CMK (cell line): ENCODE results near the gene TRIM5.
"Not testable (repeated sequence)": the region's sequence is repeated elsewhere in the genome, so short reads cannot be mapped to it uniquely, and the experiment has no call there.

ENCODE experiments used
- DNase-seq: peaks from one replicate; pipeline ENCODE4 v3.0.0-alpha.2; 2010; ENCODE audit warnings: low read depth

The TRIM5 gene

DNA sequence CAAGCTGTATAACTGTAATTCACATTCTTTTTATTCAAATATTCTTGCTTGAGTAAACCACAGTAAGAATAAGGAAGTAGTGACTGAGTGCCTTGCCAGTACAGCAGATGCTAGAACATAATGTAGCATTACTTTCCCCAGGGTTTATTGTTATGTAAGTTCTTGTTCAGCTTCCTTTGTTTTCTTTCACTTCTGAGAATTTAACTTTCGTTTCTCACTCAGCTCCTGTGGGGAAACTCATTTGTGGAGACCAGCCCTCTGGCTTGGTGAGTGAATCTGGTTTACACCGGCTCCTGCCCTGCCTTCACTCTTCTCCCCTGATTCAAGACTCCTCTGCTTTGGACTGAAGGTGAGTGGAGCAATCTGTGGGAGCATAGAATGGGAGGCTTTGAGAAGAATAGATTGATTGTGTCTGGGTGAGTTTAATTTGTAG is 4.7 kb upstream of the TRIM5 start, which contains the start of gene TRIM22:
TRIM22 (plus strand) TSS at position 240 of the 433 bp plus-strand sequence. CDS start 6,443 bp downstream, outside the sequence.
- no peak for DNase-seq

DNA sequence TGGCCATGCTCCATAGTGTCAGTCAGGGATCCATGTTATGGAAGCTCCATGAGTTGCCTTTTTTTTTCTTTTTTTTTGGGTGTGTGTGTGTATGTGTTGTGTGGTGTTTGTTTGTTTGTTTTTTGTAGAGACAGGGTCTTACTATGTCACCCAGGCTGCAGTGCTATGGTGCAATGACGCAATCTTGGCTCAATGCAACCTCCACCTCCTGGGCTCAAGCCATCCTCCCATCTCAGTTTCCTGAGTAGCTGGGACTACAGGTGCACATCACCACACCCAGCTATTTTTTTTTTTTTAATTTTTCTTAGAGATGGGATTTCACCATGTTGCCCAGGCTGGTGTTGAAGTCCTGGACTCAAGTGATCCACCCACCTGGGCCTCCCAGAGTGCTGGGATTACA is 3.6 kb upstream of the TRIM5 start:
- DNase-seq = no peak

DNA sequence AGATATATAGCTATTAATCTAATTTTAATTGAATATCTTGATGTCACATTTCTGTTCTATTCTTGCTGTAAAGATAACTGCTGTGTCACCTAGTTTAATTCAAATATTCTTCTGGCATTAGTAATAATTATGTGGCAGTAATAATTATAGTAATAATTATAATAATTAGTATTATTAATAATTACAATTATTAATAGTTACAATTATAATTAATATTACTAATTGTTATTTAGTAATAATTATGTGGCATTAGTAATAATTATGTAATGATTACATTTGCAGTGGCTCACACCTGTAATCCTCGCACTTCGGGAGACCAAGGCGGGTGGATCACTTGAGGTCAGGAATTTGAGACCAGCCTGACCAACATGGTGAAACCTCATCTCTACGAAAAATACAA is 1.6 kb upstream of the TRIM5 start:
- no peak for DNase-seq

DNA sequence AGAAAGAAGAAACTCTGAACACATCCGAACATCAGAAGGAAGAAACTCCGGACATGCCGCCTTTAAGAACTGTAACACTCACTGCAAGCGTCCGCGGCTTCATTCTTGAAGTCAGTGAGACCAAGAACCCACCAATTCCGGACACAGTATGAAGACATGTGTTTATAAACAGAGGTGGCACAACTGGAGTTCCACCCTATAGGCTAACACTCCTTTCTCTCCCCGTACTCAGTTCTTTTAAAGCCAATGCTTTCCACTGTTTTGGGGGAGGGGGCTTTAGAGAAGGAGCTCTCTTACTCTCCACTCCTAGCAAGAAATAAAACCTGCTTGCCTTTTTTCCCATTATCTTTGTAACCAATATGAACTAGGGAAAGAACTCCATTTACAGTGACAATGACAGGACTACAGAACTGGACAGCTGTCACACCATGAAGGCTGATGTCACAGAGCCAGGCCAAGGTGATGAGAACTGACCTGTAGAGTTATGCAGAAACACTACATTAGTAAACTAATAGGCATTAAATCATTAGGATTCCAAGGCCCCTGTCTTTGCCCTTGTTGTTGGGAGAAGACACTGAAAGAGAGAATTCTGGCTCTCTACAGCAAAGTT is 733 bp downstream of the TRIM5 start:
- no peak for DNase-seq

DNA sequence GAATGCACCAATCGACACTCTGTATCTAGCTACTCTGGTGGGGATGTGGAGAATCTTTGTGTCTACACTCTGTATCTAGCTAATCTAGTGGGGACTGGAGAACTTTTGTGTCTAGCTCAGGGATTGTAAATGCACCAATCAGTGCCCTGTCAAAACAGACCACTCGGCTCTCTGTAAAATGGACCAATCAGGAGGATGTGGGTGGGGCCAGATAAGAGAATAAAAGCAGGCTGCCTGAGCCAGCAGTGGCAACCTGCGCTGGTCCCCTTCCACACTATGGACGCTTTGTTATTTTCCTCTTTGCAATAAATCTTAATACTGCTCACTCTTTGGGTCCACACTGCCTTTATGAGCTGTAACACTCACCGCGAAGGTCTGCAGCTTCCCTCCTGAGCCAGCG is 1.3 kb downstream of the TRIM5 start:
- not testable (repeated sequence) for DNase-seq

DNA sequence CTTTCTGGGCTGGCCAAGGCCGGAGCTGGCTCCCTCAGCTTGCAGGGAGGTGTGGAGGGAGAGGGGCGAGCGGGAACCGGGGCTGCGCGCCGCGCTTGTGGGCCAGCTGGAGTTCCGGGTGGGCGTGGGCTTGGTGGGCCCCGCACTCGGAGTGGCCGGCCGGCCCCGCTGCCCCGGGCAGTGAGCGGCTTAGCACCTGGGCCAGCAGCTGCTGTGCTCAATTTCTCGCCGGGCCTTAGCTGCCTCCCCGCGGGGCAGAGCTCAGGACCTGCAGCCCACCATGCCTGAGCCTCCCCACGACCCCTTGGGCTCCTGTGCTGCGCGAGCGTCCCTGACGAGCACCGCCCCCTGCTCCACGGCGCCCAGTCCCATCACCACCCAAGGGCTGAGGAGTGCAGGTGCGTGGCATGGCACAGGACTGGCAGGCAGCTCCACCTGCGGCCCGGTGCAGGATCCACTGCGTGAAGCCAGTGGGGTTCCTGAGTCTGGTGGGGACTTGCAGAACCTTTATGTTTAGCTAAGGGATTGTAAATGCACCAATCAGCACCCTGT is 1.9 kb downstream of the TRIM5 start:
- DNase-seq = not testable (repeated sequence)

DNA sequence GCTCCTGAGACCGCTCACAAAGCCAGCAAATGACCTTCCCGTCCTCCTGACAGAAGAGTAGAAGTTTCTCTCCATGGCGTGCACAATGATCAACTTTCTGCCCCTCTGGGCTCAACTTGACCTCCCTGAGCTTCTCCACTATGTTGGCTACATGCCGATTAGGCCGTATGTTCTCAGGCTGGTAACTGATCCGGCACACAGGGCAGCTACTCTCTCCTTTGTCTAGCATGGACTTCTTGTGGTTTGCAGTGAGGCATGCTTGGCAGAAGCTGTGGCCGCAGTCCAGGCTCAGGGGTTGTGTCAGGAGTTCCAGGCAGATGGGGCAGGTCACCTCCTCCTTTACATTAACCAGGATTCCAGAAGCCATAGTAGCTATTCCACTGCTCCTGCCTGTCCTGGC is 5.1 kb downstream of the TRIM5 start:
- no peak for DNase-seq

DNA sequence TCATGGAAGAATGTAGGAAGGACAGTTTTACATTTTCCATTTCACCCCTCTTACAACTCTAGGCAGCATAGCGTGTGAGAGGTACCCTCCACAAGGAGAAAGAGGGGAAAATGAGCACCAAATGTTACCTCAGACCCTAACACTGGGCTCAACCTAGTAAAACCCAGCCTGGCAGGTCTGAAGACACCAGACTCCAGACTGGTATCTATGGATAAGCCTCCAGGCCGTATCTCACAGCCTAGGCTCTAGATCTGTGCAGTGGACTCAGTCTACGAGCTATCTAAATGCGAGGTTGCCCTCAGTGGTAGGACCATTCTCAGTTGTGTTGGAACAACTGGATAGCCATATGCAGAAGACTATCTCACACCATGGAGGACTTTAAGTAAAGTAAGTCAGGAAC is 10.5 kb downstream of the TRIM5 start:
- DNase-seq = no peak

DNA sequence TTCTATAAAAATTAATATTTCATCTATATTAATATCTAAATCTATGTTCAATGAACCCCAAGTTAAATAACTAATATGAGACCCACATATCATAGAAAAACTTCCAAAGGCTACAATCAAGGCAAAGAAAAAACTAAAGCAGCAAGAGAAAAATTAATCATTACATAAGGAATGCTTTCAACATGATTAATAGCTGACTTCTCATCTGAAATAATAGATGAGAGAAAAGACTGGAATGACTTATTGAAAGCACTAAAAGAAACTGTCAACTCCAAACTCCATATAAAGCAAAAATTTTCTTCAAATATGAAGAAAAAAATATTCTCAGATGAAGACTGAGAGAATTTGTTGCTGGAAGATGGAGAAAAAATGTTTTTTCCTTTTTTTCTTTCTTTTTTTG is 13.0 kb downstream of the TRIM5 start:
- no peak for DNase-seq

DNA sequence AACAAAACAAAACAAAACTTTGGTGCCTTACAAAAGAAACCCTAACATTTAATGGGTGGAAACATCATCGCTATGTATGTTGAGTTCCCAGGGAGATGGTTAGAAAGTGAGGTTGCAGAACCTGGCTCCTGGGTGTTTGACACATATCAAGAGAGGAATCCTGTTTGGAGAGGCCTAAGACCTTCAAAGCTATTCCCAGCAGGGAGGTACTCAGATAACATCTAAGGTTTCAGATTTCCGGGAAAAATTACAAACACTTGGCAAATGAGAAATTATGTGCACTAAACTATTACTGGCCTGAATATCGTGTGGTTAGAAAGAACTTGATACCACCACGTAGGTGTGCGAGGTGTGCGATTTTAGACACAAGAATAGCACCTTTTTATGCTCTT is 18.5 kb downstream of the TRIM5 start:
- no peak for DNase-seq

DNA sequence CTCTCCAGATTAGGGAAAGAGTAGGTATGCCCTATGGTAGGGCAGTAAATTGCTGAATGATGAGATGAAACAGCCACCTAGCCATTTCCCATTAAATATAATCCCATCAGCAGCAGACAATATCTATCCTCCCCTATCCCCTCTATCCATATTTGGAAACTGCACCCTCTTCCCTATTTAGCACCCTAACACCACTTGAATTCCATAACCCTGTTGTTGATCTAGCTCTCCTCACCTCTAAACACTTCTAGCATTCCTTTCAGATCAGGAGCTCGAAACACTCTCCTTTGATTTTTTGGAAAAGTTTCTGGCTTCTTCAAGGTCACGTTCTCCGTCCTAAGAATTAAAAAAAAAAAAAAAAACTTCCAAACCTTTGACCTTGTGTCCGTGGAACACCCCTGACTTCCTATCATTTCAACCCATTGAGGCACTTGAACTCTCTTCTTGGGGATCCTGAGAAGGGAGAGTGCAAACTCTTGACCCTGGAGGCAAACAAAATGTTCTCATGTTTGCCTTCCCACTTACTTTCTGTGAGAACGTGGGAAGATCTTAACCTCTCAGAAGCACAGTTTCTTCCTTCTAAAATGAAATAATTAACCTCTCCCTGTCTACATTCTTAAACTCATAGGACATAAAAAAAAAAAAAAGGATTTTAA is 19.0 kb downstream of the TRIM5 start:
- DNase-seq = no peak

DNA sequence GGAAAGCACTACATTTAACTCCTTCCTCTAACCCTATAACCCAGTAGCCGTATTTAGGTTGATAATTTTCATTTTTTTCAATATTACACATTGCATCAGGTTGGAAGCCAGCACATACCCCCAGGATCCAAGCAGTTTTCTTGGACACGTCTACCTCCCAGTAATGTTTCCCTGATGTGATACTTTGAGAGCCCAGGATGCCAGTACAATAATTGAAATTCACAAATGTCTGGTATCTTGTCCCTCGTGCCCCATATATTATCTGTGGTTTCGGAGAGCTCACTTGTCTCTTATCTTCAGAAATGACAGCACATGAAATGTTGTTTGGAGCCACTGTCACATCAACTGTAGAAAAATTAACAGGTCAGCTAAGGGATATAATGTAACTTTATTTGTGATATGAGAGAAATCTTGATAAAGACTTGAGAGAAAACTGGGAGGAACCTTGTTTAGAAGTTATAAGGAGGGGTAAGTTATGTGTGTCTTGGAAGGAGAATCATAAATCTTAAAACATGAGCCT is 19.8 kb downstream of the TRIM5 start:
- no peak for DNase-seq

DNA sequence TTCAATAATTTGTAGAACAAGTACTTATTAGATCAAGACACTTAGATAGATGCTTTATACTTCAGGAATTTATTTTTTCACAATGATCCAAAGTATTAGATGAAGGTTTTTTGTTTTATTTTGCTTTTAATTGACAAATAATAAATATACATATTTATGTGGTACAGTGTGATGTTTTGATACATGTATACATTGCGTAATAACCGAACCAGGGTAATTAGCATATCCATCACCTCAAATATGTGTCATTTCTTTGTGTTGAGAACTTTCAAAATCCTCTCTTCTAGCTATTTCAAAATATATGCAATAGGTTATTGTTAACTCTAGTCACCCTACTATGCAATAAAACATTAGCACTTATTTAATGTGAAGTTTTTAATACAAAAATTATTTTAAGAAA is 21.4 kb downstream of the TRIM5 start:
- no peak for DNase-seq

DNA sequence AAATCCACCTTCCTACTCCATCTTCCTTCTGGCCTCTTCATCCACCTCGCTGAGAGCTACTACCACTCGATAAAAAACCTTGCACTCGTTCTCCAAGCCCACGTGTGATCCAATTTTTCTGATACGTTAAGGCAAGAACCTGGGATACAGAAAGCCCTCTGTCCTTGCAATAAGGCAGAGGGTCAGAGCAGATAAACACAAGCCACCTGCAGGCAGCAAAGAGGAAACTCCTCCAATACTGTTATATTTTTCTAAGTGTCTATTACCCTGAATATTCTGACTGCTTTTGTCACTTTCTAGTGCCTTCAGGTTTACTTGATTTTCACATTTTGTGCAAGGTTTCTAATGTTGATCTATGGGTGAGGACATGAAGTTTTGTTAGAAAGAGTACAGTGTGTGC is 26.6 kb downstream of the TRIM5 start:
- no peak for DNase-seq

DNA sequence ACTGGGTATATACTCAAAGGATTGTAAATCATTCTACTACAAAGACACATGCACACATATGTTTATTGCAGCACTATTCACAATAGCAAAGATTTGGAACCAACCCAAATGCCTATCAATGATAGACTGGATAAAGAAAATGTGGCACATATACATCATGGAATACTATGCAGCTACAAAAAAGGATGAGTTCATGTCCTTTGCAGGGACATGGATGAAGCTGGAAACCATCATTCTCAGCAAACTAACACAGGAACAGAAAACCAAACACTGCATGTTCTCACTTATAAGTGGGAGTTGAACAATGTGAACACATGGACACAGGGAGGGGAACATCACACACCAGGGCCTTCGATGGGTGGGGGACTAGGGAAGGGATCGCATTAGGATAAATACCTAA is 27.9 kb downstream of the TRIM5 start:
- not testable (repeated sequence) for DNase-seq

DNA sequence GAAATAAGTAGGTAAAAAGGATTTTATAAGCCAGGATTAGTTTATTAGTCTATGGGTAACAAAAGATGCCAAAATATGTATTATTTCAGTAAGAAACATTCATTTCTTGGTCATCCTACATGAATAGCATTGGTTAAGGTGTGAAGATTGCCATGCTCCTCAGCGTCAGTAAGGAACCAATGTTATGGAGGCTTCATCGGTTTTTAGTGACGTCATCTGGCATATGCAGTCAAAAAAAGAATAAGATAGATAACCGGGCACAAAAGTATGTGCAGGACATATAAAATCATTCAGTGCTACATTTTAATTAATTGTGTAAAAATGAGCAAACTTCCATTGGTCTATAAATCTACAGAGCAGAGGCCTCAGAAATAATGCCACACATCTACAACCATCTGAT is 29.4 kb downstream of the TRIM5 start:
- no peak for DNase-seq

DNA sequence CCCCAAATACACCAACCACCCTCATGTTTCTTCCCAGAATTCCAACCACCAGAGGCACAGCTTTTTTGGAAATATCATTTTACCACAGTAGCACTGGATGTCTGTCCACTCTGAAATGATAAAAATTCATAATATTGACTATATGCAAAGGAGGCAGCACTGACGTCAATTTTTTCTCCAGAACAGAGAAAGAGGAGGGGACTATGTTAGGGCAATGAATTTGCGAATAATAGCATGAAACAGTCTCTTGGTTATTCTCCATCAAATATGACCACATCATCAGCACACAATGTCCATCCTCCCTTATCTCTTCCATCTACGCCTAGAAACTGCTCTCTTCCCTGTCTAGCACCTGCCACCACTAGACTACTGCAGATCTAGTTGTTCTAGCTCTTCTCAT is 38.7 kb downstream of the TRIM5 start:
- DNase-seq = no peak

DNA sequence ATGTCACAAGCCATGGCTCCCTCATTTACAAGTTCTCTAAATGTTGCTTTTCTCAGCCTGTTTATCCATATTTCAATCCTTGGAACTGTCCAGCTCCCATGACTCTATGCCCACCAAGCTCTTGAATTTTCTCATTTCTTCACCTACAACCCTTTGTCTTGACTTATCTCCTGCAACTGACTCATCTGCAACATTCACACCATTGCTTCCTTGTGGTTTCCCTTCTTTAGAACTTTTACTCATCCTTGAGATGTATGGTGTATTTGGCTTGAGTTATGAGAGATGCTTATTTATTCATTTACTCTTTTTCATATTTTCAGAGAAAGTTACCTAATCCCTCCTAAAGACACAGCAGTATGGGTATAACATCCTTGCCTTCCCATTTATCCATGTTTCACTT is 41.3 kb downstream of the TRIM5 start:
- no peak for DNase-seq

DNA sequence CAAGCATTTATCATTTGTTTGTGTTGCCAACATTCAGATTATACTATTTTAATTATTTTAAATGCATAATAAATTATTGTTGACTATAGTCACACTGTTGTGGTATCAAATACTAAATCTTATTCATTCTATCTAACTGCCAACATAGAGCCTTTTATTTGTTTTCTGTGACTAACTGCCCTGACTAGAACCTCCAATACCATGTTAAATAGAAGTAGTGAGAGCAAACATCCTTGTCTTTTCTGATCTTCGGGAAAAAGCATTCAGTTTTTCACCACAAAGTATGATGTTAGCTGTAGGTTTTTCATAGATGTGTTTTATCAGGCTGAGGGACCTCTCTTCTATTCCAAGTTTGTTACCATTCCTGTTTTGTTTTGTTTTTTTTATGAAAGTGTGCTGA is 44.9 kb downstream of the TRIM5 start:
- DNase-seq = no peak

DNA sequence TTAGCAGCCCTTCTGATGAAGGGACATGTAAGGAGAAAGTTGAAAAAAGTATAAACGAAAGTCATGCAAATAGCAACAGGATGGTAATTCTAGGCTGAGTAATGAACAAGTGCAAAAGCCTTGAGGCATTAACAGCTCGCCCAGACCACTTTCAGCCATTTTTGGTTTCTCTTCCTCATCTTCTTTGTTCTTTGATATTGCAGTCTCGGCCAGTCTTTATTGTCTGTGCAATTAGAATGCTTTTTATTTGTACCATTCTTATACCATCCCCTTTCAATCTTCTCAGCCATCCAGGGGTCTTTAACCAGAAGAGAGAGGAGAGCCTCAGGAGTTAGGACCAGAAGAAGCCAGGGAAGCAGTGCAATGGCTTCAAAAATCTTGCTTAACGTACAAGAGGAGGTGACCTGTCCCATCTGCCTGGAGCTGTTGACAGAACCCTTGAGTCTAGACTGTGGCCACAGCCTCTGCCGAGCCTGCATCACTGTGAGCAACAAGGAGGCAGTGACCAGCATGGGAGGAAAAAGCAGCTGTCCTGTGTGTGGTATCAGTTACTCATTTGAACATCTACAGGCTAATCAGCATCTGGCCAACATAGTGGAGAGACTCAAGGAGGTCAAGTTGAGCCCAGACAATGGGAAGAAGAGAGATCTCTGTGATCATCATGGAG is 52.8 kb downstream of the TRIM5 start:
- no peak for DNase-seq

DNA sequence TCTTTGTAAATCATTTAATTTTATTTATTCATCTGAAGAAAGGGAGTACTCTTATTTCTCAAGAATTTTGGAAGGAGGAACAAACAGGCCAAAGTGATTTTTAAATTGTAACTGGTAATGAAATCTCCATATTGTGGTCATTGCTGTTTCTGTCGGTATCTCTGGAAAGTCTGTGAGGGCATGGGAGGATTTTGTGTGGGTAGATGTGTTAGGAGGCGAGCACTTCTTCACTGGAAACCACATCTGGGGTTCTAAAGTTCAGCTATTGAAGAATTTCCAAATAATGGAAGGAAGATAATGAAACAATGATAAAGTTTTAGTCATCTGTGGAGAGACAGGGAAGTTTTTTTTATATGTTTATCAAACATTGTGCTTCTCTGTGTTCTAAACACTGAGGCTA is 53.5 kb downstream of the TRIM5 start:
- no peak for DNase-seq

DNA sequence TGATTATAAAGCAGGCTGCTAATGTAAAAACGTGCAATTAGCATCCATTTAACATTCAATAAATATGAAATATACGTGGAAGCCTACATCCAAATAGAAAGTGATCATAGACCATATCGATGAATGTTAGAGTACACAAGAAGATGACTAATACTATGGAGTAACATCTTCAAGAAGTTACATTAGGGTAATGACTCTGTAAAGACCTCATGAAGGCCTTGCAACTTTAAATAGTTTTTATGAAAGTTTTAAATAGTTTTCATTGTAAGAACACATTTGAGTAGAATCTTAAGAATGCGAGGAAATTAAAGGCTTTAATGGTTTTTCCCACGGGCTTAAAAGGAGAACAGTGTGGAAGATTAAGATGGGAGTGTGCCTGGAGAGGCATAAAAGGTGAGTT is 58.7 kb downstream of the TRIM5 start:
- DNase-seq = no peak

DNA sequence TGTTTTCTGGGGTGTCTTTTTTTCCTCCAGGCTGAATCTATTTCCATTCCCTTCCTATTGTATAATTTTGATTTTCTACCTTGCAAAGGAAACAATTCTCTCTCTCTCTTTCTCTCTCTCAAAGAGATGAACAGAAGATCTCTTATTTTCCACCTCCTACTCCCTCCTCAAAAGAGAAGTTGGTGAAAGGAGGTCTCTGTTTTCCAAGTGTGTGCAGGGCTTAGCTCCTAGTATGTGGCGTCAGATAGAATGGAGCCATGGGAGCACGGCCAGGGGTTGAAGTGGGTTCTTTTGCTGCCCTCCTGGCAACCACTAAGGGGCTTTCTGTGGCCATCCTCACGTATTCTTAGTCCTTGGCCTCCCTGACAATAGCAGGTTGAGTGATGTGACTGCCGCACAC is 59.6 kb downstream of the TRIM5 start:
- DNase-seq = no peak
